ENCODE results near the gene SLC26A9.
"Not testable (repeated sequence)": the region's sequence is repeated elsewhere in the genome, so short reads cannot be mapped to it uniquely, and the experiment has no call there.

Gene SLC26A9

GRCh38 chr1:205923651-205924459, 19.4 kb downstream of the SLC26A9 start:
- DNase-seq = peak; percentile 56 to 70 (median 69)

- DNase-seq = no peak
These were observed 20.4 kb downstream of the SLC26A9 start for GRCh38 chr1:205922806-205923205.

- no peak for DNase-seq
These were observed 20.9 kb downstream of the SLC26A9 start for GRCh38 chr1:205922314-205922713.

- DNase-seq = no peak
These were observed 21.7 kb downstream of the SLC26A9 start for GRCh38 chr1:205921570-205921909.

- DNase-seq = no peak
These were observed 22.2 kb downstream of the SLC26A9 start for GRCh38 chr1:205920861-205921569.

- peak in 2 of 3 donors; percentile 25 to 42 for DNase-seq
These were observed 23.1 kb downstream of the SLC26A9 start for GRCh38 chr1:205920159-205920558.

- peak; percentile 85 to 90 (median 86) for DNase-seq
These were observed 24.1 kb downstream of the SLC26A9 start for GRCh38 chr1:205918955-205919746.

- peak; percentile 46 to 54 (median 46) for DNase-seq
These were observed 25.6 kb downstream of the SLC26A9 start for GRCh38 chr1:205917466-205918238.

- peak in 2 of 3 donors; percentile 23 to 30 for DNase-seq
These were observed 26.7 kb downstream of the SLC26A9 start for GRCh38 chr1:205916541-205916940.

- no peak for DNase-seq
These were observed 27.8 kb downstream of the SLC26A9 start for GRCh38 chr1:205915354-205915990.

- DNase-seq = no peak
These were observed 28.5 kb downstream of the SLC26A9 start for GRCh38 chr1:205914730-205915129.

GRCh38 chr1:205914155-205914507, 29.1 kb downstream of the SLC26A9 start:
- no peak for DNase-seq

- no peak for DNase-seq
These were observed 29.7 kb downstream of the SLC26A9 start for GRCh38 chr1:205913451-205914154.

GRCh38 chr1:205907794-205908193, 35.5 kb downstream of the SLC26A9 start:
- peak; percentile 30 to 39 (median 37) for DNase-seq

GRCh38 chr1:205905095-205905494, 38.2 kb downstream of the SLC26A9 start:
- not testable (repeated sequence) for DNase-seq

GRCh38 chr1:205896351-205896750, 46.9 kb downstream of the SLC26A9 start:
- no peak for DNase-seq

- not testable (repeated sequence) for DNase-seq
These were observed 49.1 kb downstream of the SLC26A9 start for GRCh38 chr1:205894119-205894518.

GRCh38 chr1:205892175-205892574, 51.1 kb downstream of the SLC26A9 start:
- not testable (repeated sequence) for DNase-seq

GRCh38 chr1:205891481-205891880, 51.8 kb downstream of the SLC26A9 start:
- not testable (repeated sequence) for DNase-seq

GRCh38 chr1:205890631-205891030, 52.6 kb downstream of the SLC26A9 start:
- not testable (repeated sequence) for DNase-seq

GRCh38 chr1:205889706-205890105, 53.5 kb downstream of the SLC26A9 start:
- DNase-seq = not testable (repeated sequence)

All from suppressor macrophage treated with lipopolysaccharide for 1 hour (primary cell).